AG09319 (cell line): ENCODE results near the gene SNED1.

ENCODE experiments used
- DNase-seq: peaks from one replicate; pipeline ENCODE4 v3.0.0-alpha.2; 2010; ENCODE audit warnings: low read depth; ENCODE audit errors: extremely low read depth
- TF ChIP-seq, protein P1 (sequence below): IDR thresholded peaks from 2 replicates; pipeline ENCODE4 v1.5.1; 2011; ENCODE audit warnings: low read depth, mild to moderate bottlenecking, inconsistent platforms, low read length, moderate library complexity

Gene SNED1

DNA sequence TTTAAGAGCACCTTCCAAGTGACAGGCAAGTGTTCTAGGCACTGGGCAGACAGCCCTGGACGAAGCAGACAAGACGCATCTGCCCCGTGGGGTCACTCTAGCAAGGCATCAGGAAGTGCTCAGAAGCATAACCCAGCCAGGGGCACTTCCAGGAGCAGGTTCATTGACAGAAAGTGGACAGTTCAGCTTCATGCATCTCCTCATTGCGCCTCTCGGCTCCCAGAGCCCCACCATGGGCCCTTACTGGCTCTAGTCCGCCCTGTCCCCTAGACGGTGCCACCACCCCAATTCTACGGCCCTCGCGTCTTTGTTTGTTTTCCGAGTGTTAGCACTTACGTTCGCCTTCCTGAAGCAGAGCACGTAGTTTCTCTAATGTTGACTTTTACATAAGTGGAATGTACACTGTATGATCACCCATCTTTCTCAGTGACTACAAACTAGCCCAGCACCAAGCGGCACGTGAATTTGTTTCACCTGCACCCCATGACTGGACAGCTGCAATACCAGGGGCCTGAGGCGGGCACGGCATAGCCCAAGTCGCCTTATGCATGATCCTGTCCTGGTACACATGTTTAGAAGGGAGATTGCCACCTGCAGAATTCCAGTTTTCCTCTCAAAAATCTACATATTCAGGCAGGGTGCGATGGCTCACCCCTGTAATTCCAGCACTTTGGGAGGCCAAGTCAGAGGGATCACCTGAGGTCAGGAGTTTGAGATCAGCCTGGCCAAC, 33.2 kb downstream of the SNED1 start:
- DNase-seq = no peak

DNA sequence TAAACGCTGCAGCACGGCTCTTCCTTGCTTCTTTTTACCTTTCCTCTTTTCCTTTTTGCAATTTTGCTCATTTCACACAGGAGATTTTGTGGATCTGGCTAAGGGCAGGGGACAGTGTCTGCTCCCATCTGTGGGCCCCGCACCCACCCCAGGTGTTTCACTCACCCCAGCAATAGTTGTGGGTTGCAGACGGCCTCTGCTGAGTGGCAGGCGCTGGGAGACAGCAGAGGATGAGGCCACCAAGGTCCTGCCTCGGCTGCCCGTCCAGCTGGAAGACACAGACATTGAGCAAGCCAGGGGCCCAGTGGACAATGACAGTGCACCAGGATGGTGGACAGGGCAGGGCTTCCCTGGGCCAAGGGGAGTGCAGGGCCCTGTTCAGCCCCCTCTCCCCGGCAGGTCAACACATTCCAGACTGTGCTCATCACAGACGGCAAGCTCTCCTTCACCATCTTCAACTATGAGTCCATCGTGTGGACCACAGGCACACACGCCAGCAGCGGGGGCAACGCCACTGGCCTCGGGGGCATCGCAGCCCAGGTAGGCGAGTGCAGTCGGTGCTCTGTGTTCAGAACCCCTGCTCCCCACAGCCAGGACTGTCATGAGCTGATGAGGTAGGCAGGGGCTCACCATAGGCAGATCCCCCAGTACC, 35.0 kb downstream of the SNED1 start:
- TF ChIP-seq, protein P1, sequence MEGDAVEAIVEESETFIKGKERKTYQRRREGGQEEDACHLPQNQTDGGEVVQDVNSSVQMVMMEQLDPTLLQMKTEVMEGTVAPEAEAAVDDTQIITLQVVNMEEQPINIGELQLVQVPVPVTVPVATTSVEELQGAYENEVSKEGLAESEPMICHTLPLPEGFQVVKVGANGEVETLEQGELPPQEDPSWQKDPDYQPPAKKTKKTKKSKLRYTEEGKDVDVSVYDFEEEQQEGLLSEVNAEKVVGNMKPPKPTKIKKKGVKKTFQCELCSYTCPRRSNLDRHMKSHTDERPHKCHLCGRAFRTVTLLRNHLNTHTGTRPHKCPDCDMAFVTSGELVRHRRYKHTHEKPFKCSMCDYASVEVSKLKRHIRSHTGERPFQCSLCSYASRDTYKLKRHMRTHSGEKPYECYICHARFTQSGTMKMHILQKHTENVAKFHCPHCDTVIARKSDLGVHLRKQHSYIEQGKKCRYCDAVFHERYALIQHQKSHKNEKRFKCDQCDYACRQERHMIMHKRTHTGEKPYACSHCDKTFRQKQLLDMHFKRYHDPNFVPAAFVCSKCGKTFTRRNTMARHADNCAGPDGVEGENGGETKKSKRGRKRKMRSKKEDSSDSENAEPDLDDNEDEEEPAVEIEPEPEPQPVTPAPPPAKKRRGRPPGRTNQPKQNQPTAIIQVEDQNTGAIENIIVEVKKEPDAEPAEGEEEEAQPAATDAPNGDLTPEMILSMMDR = no peak
- DNase-seq = no peak

More for the DNA sequence above, 33.2 kb downstream of the SNED1 start:
- TF ChIP-seq, protein P1 = no peak

- no peak for DNase-seq
- TF ChIP-seq, protein P1 = no peak
Measured at GRCh38 chr2:241033994-241034393, 35.6 kb downstream of the SNED1 start.

GRCh38 chr2:241034490-241035141, 36.2 kb downstream of the SNED1 start:
- no peak for DNase-seq
- TF ChIP-seq, protein P1 = no peak

DNA sequence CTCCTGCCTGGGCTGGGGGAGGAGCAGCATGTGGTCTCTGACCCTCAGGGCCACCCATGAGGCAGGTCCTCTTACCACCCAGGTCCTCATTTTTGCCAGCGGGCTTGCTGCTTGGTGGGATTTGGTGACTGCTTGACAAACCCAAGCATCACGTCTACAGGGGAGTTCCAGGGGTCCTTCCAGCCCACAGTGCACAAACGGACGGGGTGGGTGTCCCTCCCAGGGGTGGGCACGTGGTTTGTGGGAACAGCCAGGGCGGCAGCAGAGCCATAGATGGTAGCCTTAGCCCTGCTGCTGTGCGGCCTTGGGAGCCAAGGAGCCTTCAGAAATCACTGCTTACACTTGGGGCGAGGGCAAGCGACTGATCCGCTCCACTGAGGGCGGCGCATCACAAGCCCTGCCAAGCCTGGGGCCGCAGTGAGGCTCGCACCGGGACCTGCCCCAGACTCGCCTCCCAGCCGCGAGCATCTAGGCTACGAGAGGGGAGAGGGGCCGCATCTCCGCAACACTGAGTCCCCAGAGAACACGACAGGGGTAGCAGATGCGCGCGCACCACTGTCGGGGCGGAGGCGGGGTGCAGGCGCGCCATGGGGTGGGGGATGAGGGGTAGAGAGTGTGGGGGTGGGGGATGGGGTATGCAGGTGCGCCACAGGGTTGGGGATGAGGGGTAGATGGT, 36.9 kb downstream of the SNED1 start:
- TF ChIP-seq, protein P1 = no peak
- no peak for DNase-seq

DNA sequence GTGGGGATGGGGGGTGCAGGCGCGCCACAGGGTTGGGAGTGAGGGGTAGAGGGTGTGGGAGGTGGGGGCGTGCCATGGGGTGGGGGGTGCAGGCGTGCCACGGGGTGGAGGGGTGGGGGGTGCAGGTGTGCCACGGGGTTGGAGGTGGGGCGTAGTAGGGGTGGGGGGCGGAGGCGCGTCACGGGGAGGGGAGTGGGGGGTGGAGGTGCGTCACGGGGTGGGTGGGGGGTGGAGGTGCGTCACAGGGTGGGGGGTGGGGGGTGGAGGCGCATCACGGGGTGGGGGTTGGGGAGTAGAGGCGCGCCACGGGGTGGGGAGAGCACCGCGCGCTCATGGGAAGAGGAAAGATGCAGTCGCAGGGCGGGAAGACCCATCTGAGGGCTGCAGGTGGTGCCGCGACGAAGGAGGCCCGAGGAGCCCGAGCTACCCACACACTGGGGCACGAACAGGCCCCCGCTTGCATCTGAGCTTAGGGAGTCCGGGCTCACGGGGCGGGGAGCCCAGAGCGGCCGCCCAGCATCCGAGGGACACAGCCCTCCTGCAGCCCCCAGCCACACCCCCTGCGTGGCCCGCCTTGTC, 37.5 kb downstream of the SNED1 start:
- TF ChIP-seq, protein P1 = no peak
- DNase-seq = no peak
